ENCODE measurements around the gene TREH.

DNA sequence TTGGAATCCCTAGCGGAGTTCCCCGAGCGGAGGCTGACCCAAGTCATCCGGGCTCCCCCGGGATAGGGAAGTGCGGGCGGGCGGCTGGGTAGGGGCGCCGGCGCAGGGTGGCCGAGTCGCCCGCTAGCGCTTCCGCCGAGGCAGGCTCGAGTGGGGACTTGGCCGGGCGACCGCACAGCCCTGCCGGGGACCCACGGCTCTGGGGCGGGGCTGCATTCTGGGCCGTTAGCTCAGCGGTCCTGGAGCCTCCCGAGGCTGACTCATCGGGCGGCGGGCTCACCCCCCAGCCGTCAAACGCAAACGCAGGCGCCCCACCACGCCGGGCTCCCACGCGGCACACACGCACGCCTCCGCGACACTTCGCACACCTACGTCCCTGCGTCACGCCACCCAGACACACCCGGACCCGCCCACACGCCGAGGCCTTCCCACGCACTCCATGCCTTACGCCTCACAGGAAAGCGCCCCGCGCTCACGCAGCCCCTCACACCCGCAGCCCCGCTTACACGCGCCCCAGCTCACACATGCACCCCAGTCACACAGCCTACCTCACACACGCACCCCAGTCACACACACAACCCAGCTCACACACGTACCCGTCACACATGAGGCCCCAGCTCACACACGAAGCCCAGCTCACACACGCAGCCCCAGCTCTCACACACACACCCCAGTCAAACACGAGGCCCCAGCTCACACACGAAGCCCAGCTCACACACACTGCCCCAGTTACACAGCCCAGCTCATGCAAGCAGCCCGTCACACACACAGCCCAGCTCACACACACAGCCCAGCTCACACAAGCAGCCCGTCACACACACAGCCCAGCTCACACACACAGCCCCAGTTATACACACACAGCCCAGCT is 70.9 kb downstream of the TREH start:
- TF ChIP-seq, protein P1, sequence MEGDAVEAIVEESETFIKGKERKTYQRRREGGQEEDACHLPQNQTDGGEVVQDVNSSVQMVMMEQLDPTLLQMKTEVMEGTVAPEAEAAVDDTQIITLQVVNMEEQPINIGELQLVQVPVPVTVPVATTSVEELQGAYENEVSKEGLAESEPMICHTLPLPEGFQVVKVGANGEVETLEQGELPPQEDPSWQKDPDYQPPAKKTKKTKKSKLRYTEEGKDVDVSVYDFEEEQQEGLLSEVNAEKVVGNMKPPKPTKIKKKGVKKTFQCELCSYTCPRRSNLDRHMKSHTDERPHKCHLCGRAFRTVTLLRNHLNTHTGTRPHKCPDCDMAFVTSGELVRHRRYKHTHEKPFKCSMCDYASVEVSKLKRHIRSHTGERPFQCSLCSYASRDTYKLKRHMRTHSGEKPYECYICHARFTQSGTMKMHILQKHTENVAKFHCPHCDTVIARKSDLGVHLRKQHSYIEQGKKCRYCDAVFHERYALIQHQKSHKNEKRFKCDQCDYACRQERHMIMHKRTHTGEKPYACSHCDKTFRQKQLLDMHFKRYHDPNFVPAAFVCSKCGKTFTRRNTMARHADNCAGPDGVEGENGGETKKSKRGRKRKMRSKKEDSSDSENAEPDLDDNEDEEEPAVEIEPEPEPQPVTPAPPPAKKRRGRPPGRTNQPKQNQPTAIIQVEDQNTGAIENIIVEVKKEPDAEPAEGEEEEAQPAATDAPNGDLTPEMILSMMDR (conservative IDR thresholded peaks at IDR 0.05) = no peak
- no peak for TF ChIP-seq ZFX (IDR thresholded peaks at IDR 0.05)

Measured in C4-2B (cell line).